ENCODE measurements around the gene LDAH. TPM values are rescaled to one million over a fixed set of nuclear protein-coding genes. Genes with fewer than 3 reads are reported as not detected.

Gene LDAH
- total and polyA plus RNA-seq, 10 of the 15 experiments (the other 5 are each of a cell fraction or from before 2014, with no cell fraction given), result 17.9 to 44.7 (median 30.0) TPM

GRCh38 chr2:20766213-20766612, 56.7 kb downstream of the LDAH start:
- ATAC-seq, result no peak
- POLR2A ChIA-PET, result no interaction called here
- Histone ChIP-seq H3K27ac (ENCODE audit: control insufficient read depth, insufficient read depth) (no peak overlapping the region), H4K20me1 (ENCODE audit: control insufficient read depth, insufficient read depth) (no peaks in the 10 kb centered on the region), H3K27me3 (replicated peaks in 1 of 2; ENCODE audit: control insufficient read depth in 2 of 2, insufficient read depth in 2 of 2, low read length in 1 of 2) (no peaks in the 10 kb centered on the region), H2AFZ (ENCODE audit: control insufficient read depth, low read depth, low read length) (no peak overlapping the region), H3K79me2 (ENCODE audit: control insufficient read depth, insufficient read depth, low read length) (no peaks in the 10 kb centered on the region), H3K4me3 (no peak overlapping the region), H3K9me3 (replicated peaks; ENCODE audit: control insufficient read depth, insufficient read depth, low read length) (peaks cover 6% of the 10 kb centered on the region; the same call in 2 of the 3 replicates), H3K4me2 (ENCODE audit: control insufficient read depth, insufficient read depth) (no peak overlapping the region), H3K9ac (ENCODE audit: control insufficient read depth, insufficient read depth, low read length) (no peak overlapping the region), H3K36me3 (ENCODE audit: control insufficient read depth in 2 of 2, insufficient read depth in 2 of 2, low read length in 1 of 2) (peaks cover 0 to 1% of the 10 kb centered on the region in 2 experiments; a peak in 3 of 4 replicates), H3K4me1 (ENCODE audit: control insufficient read depth, insufficient read depth, low read length) (no peaks in the 10 kb centered on the region; the same call in 1 of the 2 replicates)
- CTCF ChIA-PET, result interaction anchor here (0.9 to 1.8 kb wide), 3 partner anchors 9 to 197 kb away, joined by 3 to 5 read pairs (median 3); no protein-coding TSS in a partner anchor
- no peak for TF ChIP-seq SIN3A (IDR thresholded peaks at IDR 0.05; ENCODE audit: low read depth, low read length)
- TF ChIP-seq ZNF24 (IDR thresholded peaks at IDR 0.05), result no peak
- TF ChIP-seq ATF3 (IDR thresholded peaks at IDR 0.05; ENCODE audit: borderline replicate concordance, extremely low read depth, low read depth, low read length), result no peak
- TF ChIP-seq, protein P1, sequence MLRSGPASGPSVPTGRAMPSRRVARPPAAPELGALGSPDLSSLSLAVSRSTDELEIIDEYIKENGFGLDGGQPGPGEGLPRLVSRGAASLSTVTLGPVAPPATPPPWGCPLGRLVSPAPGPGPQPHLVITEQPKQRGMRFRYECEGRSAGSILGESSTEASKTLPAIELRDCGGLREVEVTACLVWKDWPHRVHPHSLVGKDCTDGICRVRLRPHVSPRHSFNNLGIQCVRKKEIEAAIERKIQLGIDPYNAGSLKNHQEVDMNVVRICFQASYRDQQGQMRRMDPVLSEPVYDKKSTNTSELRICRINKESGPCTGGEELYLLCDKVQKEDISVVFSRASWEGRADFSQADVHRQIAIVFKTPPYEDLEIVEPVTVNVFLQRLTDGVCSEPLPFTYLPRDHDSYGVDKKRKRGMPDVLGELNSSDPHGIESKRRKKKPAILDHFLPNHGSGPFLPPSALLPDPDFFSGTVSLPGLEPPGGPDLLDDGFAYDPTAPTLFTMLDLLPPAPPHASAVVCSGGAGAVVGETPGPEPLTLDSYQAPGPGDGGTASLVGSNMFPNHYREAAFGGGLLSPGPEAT (IDR thresholded peaks at IDR 0.05; ENCODE audit: low read depth), result no peak
- no peak for TF ChIP-seq SUPT20H (IDR thresholded peaks at IDR 0.05; ENCODE audit: borderline replicate concordance, control insufficient read depth, low read depth, low read length)
- TF ChIP-seq, protein P2, sequence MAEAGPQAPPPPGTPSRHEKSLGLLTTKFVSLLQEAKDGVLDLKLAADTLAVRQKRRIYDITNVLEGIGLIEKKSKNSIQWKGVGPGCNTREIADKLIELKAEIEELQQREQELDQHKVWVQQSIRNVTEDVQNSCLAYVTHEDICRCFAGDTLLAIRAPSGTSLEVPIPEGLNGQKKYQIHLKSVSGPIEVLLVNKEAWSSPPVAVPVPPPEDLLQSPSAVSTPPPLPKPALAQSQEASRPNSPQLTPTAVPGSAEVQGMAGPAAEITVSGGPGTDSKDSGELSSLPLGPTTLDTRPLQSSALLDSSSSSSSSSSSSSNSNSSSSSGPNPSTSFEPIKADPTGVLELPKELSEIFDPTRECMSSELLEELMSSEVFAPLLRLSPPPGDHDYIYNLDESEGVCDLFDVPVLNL (IDR thresholded peaks at IDR 0.05; ENCODE audit: low read depth, low read length), result no peak
- TF ChIP-seq RAD51 (IDR thresholded peaks at IDR 0.05), result no peak
- TF ChIP-seq, protein P3, sequence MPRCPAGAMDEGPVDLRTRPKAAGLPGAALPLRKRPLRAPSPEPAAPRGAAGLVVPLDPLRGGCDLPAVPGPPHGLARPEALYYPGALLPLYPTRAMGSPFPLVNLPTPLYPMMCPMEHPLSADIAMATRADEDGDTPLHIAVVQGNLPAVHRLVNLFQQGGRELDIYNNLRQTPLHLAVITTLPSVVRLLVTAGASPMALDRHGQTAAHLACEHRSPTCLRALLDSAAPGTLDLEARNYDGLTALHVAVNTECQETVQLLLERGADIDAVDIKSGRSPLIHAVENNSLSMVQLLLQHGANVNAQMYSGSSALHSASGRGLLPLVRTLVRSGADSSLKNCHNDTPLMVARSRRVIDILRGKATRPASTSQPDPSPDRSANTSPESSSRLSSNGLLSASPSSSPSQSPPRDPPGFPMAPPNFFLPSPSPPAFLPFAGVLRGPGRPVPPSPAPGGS (IDR thresholded peaks at IDR 0.05; ENCODE audit: borderline replicate concordance, insufficient read depth, low read depth, low read length, poor library complexity, severe bottlenecking), result no peak
- TF ChIP-seq JUNB (IDR thresholded peaks at IDR 0.05), result no peak
- TF ChIP-seq RELA (IDR thresholded peaks at IDR 0.05; ENCODE audit: borderline replicate concordance, partially characterized antibody), result no peak
- no peak for TF ChIP-seq MTA3 (IDR thresholded peaks at IDR 0.05; ENCODE audit: borderline replicate concordance, low read length)
- no peak for TF ChIP-seq NR2C1 (IDR thresholded peaks at IDR 0.05)
- no peak for TF ChIP-seq EZH2 (IDR thresholded peaks at IDR 0.05; ENCODE audit: borderline replicate concordance, control insufficient read depth, low read depth, low read length)
- TF ChIP-seq SMARCA5 (IDR thresholded peaks at IDR 0.05), result no peak
- 95% methylated on average over 1 of the region's 1 CpG for WGBS (ENCODE audit: insufficient coverage, insufficient replicate concordance, low lambda C conversion rate, missing lambda C conversion rate)
- intact Hi-C loops (cut with micrococcal nuclease; ENCODE audit: unreplicated experiment) (no loop called here), in situ Hi-C loops (cut with MboI) (no loop called here)
- BruUV-seq (replicated peaks), result no TSS peak
- FAIRE-seq, result no peak
- DNase-seq (ENCODE audit: low read depth, low spot score), result no peak
- SMC1A ChIA-PET (ENCODE audit: uncharacterized antibody, unreplicated experiment), result no interaction called here
- RAD21 ChIA-PET (ENCODE audit: unreplicated experiment), result no interaction called here

Data from GM12878 (cell line).